NT2/D1 (cell line): Measurements from ENCODE around the gene EPHB2.

Experiments used
- SUZ12 ChIP-seq: IDR thresholded peaks from 2 replicates; pipeline ENCODE4 v1.6.1; 2011; ENCODE audit not compliant: insufficient read length, insufficient read depth; ENCODE audit errors: extremely low read depth
- ZNF274 ChIP-seq: IDR thresholded peaks from 2 replicates; pipeline ENCODE4 v1.6.1; 2011; ENCODE audit warnings: mild to moderate bottlenecking, low read depth, low read length

- TF ChIP-seq SUZ12 (no peak), ZNF274 (no peak)
Measured at GRCh38 chr1:22892789-22893188, 182.2 kb downstream of the EPHB2 start.
